HEK293 (cell line): ENCODE data around the gene PARD6B.

Experiments
- CTCF ChIA-PET: fragments of 350-600 bp; formaldehyde crosslinking; extraction: SDS; loops from one replicate; lab custom pipeline; 2021; ENCODE audit warnings: antibody characterized with exemption; lab: Yijun Ruan, JAX
- POLR2A ChIA-PET: fragments of 300-600 bp; formaldehyde crosslinking; extraction: SDS; loops from one replicate; lab custom pipeline; 2020; ENCODE audit warnings: antibody characterized with exemption, inconsistent platforms; lab: Yijun Ruan, JAX
- H3K27ac ChIP-seq: fragments of 200-500 bp; sonication (Bioruptor generic); 2 replicates; pipeline ENCODE4 v1.5.1; 2014; ENCODE audit warnings: low read depth, low read length, control low read depth, inconsistent platforms; ENCODE audit errors: extremely low read depth
- H3K36me3 ChIP-seq, 2 experiments: fragments of 200-500 bp in 1 of 2; sonication (Bioruptor generic) in 1 of 2; 1 replicate in 1 of 2; 2 replicates in 1 of 2; pipeline ENCODE4 v1.5.1; 2014 to 2017; ENCODE audit warnings: inconsistent platforms in 2 of 2, low read length in 2 of 2; ENCODE audit not compliant: control insufficient read depth in 2 of 2, insufficient read depth in 1 of 2
- H3K4me1 ChIP-seq: fragments of 200-500 bp; sonication (Bioruptor generic); 2 replicates; pipeline ENCODE4 v1.5.1; 2014; ENCODE audit warnings: mild to moderate bottlenecking, low read length, inconsistent platforms; ENCODE audit not compliant: control insufficient read depth, insufficient read depth
- H3K4me3 ChIP-seq: 2 replicates; pipeline ENCODE4 v1.5.1; 2011; ENCODE audit warnings: low read depth, mild to moderate bottlenecking, control low read depth, low read length, moderate library complexity
- H3K9me3 ChIP-seq: fragments of 200-500 bp; sonication (Bioruptor generic); 2 replicates; pipeline ENCODE4 v1.5.1; 2014; ENCODE audit warnings: low read depth, low read length, inconsistent platforms; ENCODE audit not compliant: control insufficient read depth, insufficient read depth
- EGR2 ChIP-seq: fragments of 450-650 bp; formaldehyde crosslinking; IDR thresholded peaks from 2 replicates; pipeline ENCODE4 v1.5.1; 2016; ENCODE audit warnings: low read depth, missing biosample characterization, missing genetic modification characterization
- HOXA7 ChIP-seq: sonication (generic); formaldehyde crosslinking; IDR thresholded peaks from 2 replicates; pipeline ENCODE4 v1.8.1; 2022; ENCODE audit warnings: missing genetic modification reagents, borderline replicate concordance
- KLF1 ChIP-seq: fragments of 450-650 bp; formaldehyde crosslinking; IDR thresholded peaks from 2 replicates; pipeline ENCODE4 v1.5.1; 2016; ENCODE audit warnings: missing biosample characterization, missing genetic modification characterization
- KLF10 ChIP-seq: fragments of 450-650 bp; IDR thresholded peaks from 2 replicates; pipeline ENCODE4 v1.5.1; 2018; ENCODE audit warnings: missing biosample characterization, mild to moderate bottlenecking, missing genetic modification characterization
- KLF16 ChIP-seq: fragments of 450-650 bp; formaldehyde crosslinking; IDR thresholded peaks from 2 replicates; pipeline ENCODE4 v1.5.1; 2017; ENCODE audit warnings: missing biosample characterization, missing genetic modification characterization
- TRIM28 ChIP-seq: IDR thresholded peaks from 2 replicates; pipeline ENCODE4 v1.6.1; 2011; ENCODE audit warnings: low read length, control low read depth, borderline replicate concordance
- ZBTB17 ChIP-seq: fragments of 450-650 bp; formaldehyde crosslinking; IDR thresholded peaks from 2 replicates; pipeline ENCODE4 v1.5.1; 2016; ENCODE audit warnings: missing biosample characterization, missing genetic modification characterization
- ZFP41 ChIP-seq: fragments of 450-650 bp; formaldehyde crosslinking; IDR thresholded peaks from 2 replicates; pipeline ENCODE4 v1.5.1; 2016; ENCODE audit warnings: missing biosample characterization, missing genetic modification characterization, borderline replicate concordance
- ZNF2 ChIP-seq: fragments of 450-650 bp; formaldehyde crosslinking; IDR thresholded peaks from 2 replicates; pipeline ENCODE4 v1.5.1; 2016; ENCODE audit warnings: missing biosample characterization, missing genetic modification characterization
- ZNF202 ChIP-seq: fragments of 450-650 bp; formaldehyde crosslinking; IDR thresholded peaks from 2 replicates; pipeline ENCODE4 v1.5.1; 2016; ENCODE audit warnings: missing biosample characterization, missing genetic modification characterization, borderline replicate concordance
- ZNF266 ChIP-seq: fragments of 450-650 bp; formaldehyde crosslinking; IDR thresholded peaks from 2 replicates; pipeline ENCODE4 v1.5.1; 2016; ENCODE audit warnings: missing biosample characterization, missing genetic modification characterization, low read depth
- ZNF274 ChIP-seq, 2 experiments: fragments of 200-500 bp in 1 of 2; fragments of 450-650 bp in 1 of 2; sonication (Bioruptor generic) in 1 of 2; formaldehyde crosslinking in 1 of 2; IDR thresholded peaks; 2 replicates each; pipeline versions ENCODE4 v1.5.1 to v1.6.1; 2014 to 2016; ENCODE audit warnings: borderline replicate concordance in 1 of 2, inconsistent platforms in 1 of 2, low read length in 1 of 2, missing biosample characterization in 1 of 2, missing genetic modification characterization in 1 of 2
- ZNF324 ChIP-seq: fragments of 450-650 bp; formaldehyde crosslinking; IDR thresholded peaks from 2 replicates; pipeline ENCODE4 v1.5.1; 2016; ENCODE audit warnings: missing biosample characterization, missing genetic modification characterization
- ZNF341 ChIP-seq: fragments of 450-650 bp; formaldehyde crosslinking; IDR thresholded peaks from 2 replicates; pipeline ENCODE4; 2016; ENCODE audit warnings: low read depth, missing biosample characterization, missing genetic modification characterization
- ZNF426 ChIP-seq: fragments of 450-650 bp; formaldehyde crosslinking; IDR thresholded peaks from 2 replicates; pipeline ENCODE4 v1.5.1; 2017; ENCODE audit warnings: missing biosample characterization, missing genetic modification characterization, mild to moderate bottlenecking, inconsistent platforms, moderate library complexity
- ZNF558 ChIP-seq: fragments of 450-650 bp; formaldehyde crosslinking; IDR thresholded peaks from 2 replicates; pipeline ENCODE4 v1.5.1; 2016; ENCODE audit warnings: missing biosample characterization, missing genetic modification characterization
- ZNF560 ChIP-seq: fragments of 450-650 bp; formaldehyde crosslinking; IDR thresholded peaks from 2 replicates; pipeline ENCODE4 v1.5.1; 2017; ENCODE audit warnings: missing biosample characterization, missing genetic modification characterization, borderline replicate concordance
- ZNF664 ChIP-seq: fragments of 450-650 bp; formaldehyde crosslinking; IDR thresholded peaks from 2 replicates; pipeline ENCODE4 v1.5.1; 2016; ENCODE audit warnings: missing biosample characterization, missing genetic modification characterization
- ZNF670 ChIP-seq: fragments of 450-650 bp; formaldehyde crosslinking; IDR thresholded peaks from 2 replicates; pipeline ENCODE4 v1.5.1; 2016; ENCODE audit warnings: missing biosample characterization, missing genetic modification characterization, low read depth
- ZNF837 ChIP-seq: fragments of 450-650 bp; formaldehyde crosslinking; IDR thresholded peaks from 2 replicates; pipeline ENCODE4 v1.5.1; 2016; ENCODE audit warnings: missing biosample characterization, missing genetic modification characterization
- TF ChIP-seq, protein P1 (sequence below): fragments of 450-650 bp; formaldehyde crosslinking; IDR thresholded peaks from 2 replicates; pipeline ENCODE4 v1.5.1; 2017; ENCODE audit warnings: missing biosample characterization, missing genetic modification characterization
- TF ChIP-seq, protein P2 (sequence below): fragments of 450-650 bp; formaldehyde crosslinking; conservative IDR thresholded peaks from 2 replicates; pipeline ENCODE4 v1.5.1; 2016; ENCODE audit warnings: low read depth, missing biosample characterization, missing genetic modification characterization
- TF ChIP-seq, protein P3 (sequence below): fragments of 450-650 bp; formaldehyde crosslinking; IDR thresholded peaks from 2 replicates; pipeline ENCODE4 v1.5.1; 2017; ENCODE audit warnings: missing biosample characterization, missing genetic modification characterization

PARD6B gene

DNA sequence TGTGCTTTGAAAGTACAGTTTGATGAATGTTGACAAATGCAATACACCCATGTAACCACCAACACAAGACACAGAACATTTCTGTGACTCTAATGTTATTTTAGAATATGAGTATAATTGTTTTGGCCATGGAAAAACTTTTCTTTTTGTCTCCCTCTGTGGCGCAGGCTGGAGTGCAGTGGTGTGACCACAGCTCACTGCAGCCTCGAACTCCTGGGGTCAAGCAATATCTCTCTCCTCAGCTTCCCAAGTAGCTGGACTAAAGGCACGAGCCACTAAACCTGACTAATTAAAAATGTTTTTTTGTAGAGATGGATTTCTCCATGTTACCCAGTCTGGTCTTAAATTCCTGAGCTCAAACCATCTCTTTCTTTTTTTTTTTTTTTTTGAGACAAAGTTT lies 43.1 kb downstream of the PARD6B start:
- TF ChIP-seq TRIM28 (no peak), ZNF324 (tag by site-specific recombination) (no peak), KLF10 (tag by site-specific recombination) (no peak), ZFP41 (tag by site-specific recombination) (no peak), ZNF202 (tag by site-specific recombination) (no peak), ZNF558 (tag by site-specific recombination) (no peak), EGR2 (tag by site-specific recombination) (no peak), ZNF664 (tag by site-specific recombination) (no peak), KLF16 (tag by site-specific recombination) (no peak), ZNF670 (no peak), HOXA7 (CRISPR knock-in tag) (no peak), ZNF426 (tag by site-specific recombination) (no peak), ZNF560 (tag by site-specific recombination) (no peak), ZNF266 (tag by site-specific recombination) (no peak), ZNF2 (tag by site-specific recombination) (no peak), ZNF274 (IDR thresholded peaks at IDR 0.05; ENCODE audit: low read length) (no peak), ZNF274 (tag by site-specific recombination; IDR thresholded peaks at IDR 0.05; ENCODE audit: borderline replicate concordance) (no peak), ZNF341 (tag by site-specific recombination) (no peak)
- TF ChIP-seq, protein P1, sequence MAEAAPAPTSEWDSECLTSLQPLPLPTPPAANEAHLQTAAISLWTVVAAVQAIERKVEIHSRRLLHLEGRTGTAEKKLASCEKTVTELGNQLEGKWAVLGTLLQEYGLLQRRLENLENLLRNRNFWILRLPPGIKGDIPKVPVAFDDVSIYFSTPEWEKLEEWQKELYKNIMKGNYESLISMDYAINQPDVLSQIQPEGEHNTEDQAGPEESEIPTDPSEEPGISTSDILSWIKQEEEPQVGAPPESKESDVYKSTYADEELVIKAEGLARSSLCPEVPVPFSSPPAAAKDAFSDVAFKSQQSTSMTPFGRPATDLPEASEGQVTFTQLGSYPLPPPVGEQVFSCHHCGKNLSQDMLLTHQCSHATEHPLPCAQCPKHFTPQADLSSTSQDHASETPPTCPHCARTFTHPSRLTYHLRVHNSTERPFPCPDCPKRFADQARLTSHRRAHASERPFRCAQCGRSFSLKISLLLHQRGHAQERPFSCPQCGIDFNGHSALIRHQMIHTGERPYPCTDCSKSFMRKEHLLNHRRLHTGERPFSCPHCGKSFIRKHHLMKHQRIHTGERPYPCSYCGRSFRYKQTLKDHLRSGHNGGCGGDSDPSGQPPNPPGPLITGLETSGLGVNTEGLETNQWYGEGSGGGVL (tag by site-specific recombination) = no peak
- TF ChIP-seq, protein P2, sequence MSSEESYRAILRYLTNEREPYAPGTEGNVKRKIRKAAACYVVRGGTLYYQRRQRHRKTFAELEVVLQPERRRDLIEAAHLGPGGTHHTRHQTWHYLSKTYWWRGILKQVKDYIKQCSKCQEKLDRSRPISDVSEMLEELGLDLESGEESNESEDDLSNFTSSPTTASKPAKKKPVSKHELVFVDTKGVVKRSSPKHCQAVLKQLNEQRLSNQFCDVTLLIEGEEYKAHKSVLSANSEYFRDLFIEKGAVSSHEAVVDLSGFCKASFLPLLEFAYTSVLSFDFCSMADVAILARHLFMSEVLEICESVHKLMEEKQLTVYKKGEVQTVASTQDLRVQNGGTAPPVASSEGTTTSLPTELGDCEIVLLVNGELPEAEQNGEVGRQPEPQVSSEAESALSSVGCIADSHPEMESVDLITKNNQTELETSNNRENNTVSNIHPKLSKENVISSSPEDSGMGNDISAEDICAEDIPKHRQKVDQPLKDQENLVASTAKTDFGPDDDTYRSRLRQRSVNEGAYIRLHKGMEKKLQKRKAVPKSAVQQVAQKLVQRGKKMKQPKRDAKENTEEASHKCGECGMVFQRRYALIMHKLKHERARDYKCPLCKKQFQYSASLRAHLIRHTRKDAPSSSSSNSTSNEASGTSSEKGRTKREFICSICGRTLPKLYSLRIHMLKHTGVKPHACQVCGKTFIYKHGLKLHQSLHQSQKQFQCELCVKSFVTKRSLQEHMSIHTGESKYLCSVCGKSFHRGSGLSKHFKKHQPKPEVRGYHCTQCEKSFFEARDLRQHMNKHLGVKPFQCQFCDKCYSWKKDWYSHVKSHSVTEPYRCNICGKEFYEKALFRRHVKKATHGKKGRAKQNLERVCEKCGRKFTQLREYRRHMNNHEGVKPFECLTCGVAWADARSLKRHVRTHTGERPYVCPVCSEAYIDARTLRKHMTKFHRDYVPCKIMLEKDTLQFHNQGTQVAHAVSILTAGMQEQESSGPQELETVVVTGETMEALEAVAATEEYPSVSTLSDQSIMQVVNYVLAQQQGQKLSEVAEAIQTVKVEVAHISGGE = no peak
- POLR2A ChIA-PET = interaction anchor here (0.7 kb wide), 1 partner anchor 43 kb away, joined by 3 read pairs; the partner anchor contains the start of gene PARD6B
- Histone ChIP-seq H3K36me3 (no peaks in the 10 kb centered on the region), H3K9me3 (no peaks in the 10 kb centered on the region), H3K27ac (no peak overlapping the region), H3K4me1 (no peaks in the 10 kb centered on the region), H3K4me3 (no peak overlapping the region)
- CTCF ChIA-PET = no interaction called here

DNA sequence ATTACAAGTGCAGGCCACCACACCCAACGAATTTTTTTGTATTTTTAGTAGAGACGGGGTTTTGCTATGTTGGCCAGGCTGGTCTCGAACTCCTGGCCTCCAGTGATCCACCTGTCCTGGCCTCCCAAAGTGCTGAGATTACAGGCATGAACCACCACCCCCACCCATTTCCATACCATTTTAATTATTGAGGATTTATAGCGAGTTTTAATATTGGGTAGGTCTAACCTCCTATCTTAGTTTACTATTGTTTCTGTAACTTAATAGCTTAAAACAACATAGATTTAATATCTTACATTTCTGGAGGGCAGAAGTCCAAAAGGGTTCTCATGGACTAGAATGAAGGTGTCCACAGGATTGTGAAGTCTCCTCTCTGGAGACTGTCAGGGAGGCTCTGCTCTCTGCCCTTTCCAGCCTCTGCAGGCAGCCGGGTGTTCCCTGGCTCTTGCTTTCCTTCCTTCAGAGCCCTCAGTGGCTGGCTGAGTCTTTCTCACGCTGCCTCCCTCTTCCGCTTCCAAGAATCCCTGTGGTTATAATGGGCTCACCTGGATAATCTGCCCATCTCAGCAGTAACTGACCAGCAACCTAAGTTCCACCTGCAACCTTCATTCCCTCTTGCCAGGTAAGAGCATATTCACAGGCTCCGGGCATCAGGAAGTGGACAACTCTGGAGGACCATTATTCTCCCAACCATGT lies 44.9 kb downstream of the PARD6B start:
- POLR2A ChIA-PET = no interaction called here

More for the DNA sequence above, 44.9 kb downstream of the PARD6B start:
- TF ChIP-seq ZNF837 (no peak), ZBTB17 (tag by site-specific recombination) (peak; percentile 36; the same call in 1 of the 2 replicates), KLF1 (no peak)
- TF ChIP-seq, protein P3, sequence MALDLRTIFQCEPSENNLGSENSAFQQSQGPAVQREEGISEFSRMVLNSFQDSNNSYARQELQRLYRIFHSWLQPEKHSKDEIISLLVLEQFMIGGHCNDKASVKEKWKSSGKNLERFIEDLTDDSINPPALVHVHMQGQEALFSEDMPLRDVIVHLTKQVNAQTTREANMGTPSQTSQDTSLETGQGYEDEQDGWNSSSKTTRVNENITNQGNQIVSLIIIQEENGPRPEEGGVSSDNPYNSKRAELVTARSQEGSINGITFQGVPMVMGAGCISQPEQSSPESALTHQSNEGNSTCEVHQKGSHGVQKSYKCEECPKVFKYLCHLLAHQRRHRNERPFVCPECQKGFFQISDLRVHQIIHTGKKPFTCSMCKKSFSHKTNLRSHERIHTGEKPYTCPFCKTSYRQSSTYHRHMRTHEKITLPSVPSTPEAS = no peak
- H3K36me3 ChIP-seq = no peaks in the 10 kb centered on the region
- H3K4me3 ChIP-seq = no peak overlapping the region
- H3K4me1 ChIP-seq = no peaks in the 10 kb centered on the region
- CTCF ChIA-PET = no interaction called here
- H3K9me3 ChIP-seq = no peaks in the 10 kb centered on the region
- no peak overlapping the region for H3K27ac ChIP-seq
